HG03571 (cell line): ENCODE results near the gene HSD11B2.
"Not testable (repeated sequence)": the region's sequence is repeated elsewhere in the genome, so short reads cannot be mapped to it uniquely, and the experiment has no call there.

ENCODE experiments used
- ATAC-seq: cut with Tn5 transposase; IDR thresholded peaks from one replicate; pipeline ENCODE4 v1.9.1; 2021; ENCODE audit not compliant: unreplicated experiment

The HSD11B2 gene

GRCh38 chr16:67413978-67414911 lies 16.7 kb upstream of the HSD11B2 start:
- ATAC-seq, result no peak

GRCh38 chr16:67415421-67415820 lies 15.5 kb upstream of the HSD11B2 start:
- not testable (repeated sequence) for ATAC-seq

- no peak for ATAC-seq
Observed at GRCh38 chr16:67415872-67416793, 14.8 kb upstream of the HSD11B2 start, which contains the start of gene ZDHHC1. TSS of gene ZDHHC1 (minus strand) at chr16:67416477. CDS start at chr16:67407775, 8,702 bp downstream.

GRCh38 chr16:67417333-67418061 lies 13.4 kb upstream of the HSD11B2 start:
- no peak for ATAC-seq

- no peak for ATAC-seq
Observed at GRCh38 chr16:67419502-67419901, 11.4 kb upstream of the HSD11B2 start.

GRCh38 chr16:67419931-67420330 lies 11.0 kb upstream of the HSD11B2 start:
- no peak for ATAC-seq

GRCh38 chr16:67421030-67421429 lies 9.9 kb upstream of the HSD11B2 start:
- ATAC-seq, result no peak

- ATAC-seq, result no peak
Observed at GRCh38 chr16:67423015-67423414, 7.9 kb upstream of the HSD11B2 start.

- no peak for ATAC-seq
Observed at GRCh38 chr16:67423611-67424260, 7.2 kb upstream of the HSD11B2 start.

- no peak for ATAC-seq
Observed at GRCh38 chr16:67424261-67424615, 6.7 kb upstream of the HSD11B2 start.

GRCh38 chr16:67425061-67425460 lies 5.9 kb upstream of the HSD11B2 start:
- ATAC-seq, result no peak

- no peak for ATAC-seq
Observed at GRCh38 chr16:67425580-67425979, 5.3 kb upstream of the HSD11B2 start.

- no peak for ATAC-seq
Observed at GRCh38 chr16:67426022-67426421, 4.9 kb upstream of the HSD11B2 start.

- no peak for ATAC-seq
Observed at GRCh38 chr16:67426950-67427349, 4.0 kb upstream of the HSD11B2 start.

- ATAC-seq, result no peak
Observed at GRCh38 chr16:67428146-67428731, 2.7 kb upstream of the HSD11B2 start.

- ATAC-seq, result no peak
Observed at GRCh38 chr16:67429053-67429798, 1.7 kb upstream of the HSD11B2 start.

GRCh38 chr16:67429799-67430503 lies 970 bp upstream of the HSD11B2 start:
- no peak for ATAC-seq

GRCh38 chr16:67430504-67430976 lies 381 bp upstream of the HSD11B2 start:
- ATAC-seq, result no peak
